A549 (cell line): ENCODE measurements around the gene LBR.
A peak's percentile ranks its signal among the peaks of the same experiment; 100 is the strongest.

ENCODE experiments used
- BHLHE40 ChIP-seq: IDR thresholded peaks from 2 replicates; pipeline ENCODE4 v1.6.1; 2012; ENCODE audit warnings: low read depth, low read length, inconsistent platforms
- EP300 ChIP-seq, 2 experiments: fragments of >200 bp; sonication (Bioruptor Twin); formaldehyde crosslinking; IDR thresholded peaks; 2 replicates in 1 of 2; 3 replicates in 1 of 2; pipeline ENCODE4 v1.6.1; 2016 to 2017
- MAFK ChIP-seq: fragments of 450-650 bp; IDR thresholded peaks from 2 replicates; pipeline ENCODE4 v1.6.1; 2014; ENCODE audit not compliant: partially characterized antibody
- POLR2A ChIP-seq: IDR thresholded peaks from 2 replicates; pipeline ENCODE4 v1.6.1; 2012; ENCODE audit warnings: mild to moderate bottlenecking, low read length
- RAD21 ChIP-seq, 2 experiments: fragments of >200 bp in 1 of 2; sonication (Bioruptor Twin) in 1 of 2; formaldehyde crosslinking in 1 of 2; IDR thresholded peaks in 1 of 2; conservative IDR thresholded peaks in 1 of 2; 2 replicates in 1 of 2; 3 replicates in 1 of 2; pipeline ENCODE4 v1.6.1; 2012 to 2018; ENCODE audit warnings: inconsistent platforms in 1 of 2
- SMC3 ChIP-seq: fragments of >200 bp; sonication (Bioruptor Twin); formaldehyde crosslinking; IDR thresholded peaks from 3 replicates; pipeline ENCODE4 v1.6.1; 2018; ENCODE audit warnings: inconsistent platforms
- TP53 ChIP-seq: fragments of 250-450 bp; sonication (Bioruptor Pico); IDR thresholded peaks from 2 replicates; pipeline ENCODE4 v1.5.0; 2021; ENCODE audit warnings: mild to moderate bottlenecking, moderate library complexity
- TF ChIP-seq, protein P1 (sequence below): fragments of >200 bp; sonication (Bioruptor Twin); formaldehyde crosslinking; IDR thresholded peaks from 3 replicates; pipeline ENCODE4 v1.5.1; 2016
- TF ChIP-seq, protein P2 (sequence below): fragments of >200 bp; sonication (Bioruptor Twin); formaldehyde crosslinking; IDR thresholded peaks from 3 replicates; pipeline ENCODE4 v1.6.1; 2016

DNA sequence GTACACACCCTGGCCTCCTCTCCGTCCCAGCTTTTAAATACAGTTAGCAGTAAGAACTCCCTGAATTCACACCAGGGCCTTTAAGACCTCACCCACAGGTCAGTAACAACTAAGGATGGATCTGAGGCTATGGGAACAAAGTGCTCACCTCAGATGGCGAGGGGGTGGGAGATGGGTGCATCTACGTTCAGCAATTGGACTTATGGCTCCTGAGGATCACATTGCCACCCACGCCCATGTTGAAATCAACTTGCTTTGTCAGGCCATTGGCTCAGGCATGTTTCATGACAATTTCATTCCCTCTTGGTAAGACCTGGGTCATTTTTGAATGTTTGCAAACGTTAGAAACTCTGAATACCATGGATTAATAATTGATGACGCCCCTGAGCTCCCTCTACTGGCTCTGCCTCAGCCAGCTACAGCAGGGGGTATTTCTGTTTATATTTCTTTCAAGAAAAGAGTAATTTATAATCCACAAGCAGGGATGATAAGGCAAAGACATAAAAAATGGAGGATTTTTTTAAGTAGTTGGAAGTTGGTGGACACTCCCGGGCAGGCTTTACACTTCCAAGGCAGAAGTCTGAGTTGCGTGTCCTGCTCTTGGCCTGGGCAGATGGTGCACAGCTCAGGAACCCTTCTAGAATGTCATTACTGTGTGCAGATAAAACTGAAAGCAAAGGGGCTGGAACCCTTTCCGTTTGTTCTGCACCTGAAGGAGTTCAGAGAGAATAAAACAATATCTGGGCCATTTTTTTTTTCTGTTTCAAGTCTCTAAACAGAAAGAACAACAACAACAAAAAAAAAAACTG, 13.7 kb upstream of the LBR start:
- TF ChIP-seq, protein P1, sequence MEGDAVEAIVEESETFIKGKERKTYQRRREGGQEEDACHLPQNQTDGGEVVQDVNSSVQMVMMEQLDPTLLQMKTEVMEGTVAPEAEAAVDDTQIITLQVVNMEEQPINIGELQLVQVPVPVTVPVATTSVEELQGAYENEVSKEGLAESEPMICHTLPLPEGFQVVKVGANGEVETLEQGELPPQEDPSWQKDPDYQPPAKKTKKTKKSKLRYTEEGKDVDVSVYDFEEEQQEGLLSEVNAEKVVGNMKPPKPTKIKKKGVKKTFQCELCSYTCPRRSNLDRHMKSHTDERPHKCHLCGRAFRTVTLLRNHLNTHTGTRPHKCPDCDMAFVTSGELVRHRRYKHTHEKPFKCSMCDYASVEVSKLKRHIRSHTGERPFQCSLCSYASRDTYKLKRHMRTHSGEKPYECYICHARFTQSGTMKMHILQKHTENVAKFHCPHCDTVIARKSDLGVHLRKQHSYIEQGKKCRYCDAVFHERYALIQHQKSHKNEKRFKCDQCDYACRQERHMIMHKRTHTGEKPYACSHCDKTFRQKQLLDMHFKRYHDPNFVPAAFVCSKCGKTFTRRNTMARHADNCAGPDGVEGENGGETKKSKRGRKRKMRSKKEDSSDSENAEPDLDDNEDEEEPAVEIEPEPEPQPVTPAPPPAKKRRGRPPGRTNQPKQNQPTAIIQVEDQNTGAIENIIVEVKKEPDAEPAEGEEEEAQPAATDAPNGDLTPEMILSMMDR = peak; percentile 53
- TF ChIP-seq TP53 (no peak), BHLHE40 (no peak), MAFK (no peak), RAD21 (conservative IDR thresholded peaks at IDR 0.05 in 1 of 2, IDR thresholded peaks at IDR 0.05 in 1 of 2) (no peak; a peak in 1 of 5 replicates), EP300 (IDR thresholded peaks at IDR 0.05) (no peak), POLR2A (no peak), SMC3 (0 out of 3 replicates have a peak, but pooled peaks have one; percentile 27)
- TF ChIP-seq, protein P2, sequence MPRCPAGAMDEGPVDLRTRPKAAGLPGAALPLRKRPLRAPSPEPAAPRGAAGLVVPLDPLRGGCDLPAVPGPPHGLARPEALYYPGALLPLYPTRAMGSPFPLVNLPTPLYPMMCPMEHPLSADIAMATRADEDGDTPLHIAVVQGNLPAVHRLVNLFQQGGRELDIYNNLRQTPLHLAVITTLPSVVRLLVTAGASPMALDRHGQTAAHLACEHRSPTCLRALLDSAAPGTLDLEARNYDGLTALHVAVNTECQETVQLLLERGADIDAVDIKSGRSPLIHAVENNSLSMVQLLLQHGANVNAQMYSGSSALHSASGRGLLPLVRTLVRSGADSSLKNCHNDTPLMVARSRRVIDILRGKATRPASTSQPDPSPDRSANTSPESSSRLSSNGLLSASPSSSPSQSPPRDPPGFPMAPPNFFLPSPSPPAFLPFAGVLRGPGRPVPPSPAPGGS = no peak
